ENCODE measurements around the gene CLTB.
A peak's percentile ranks its signal among the peaks of the same experiment; 100 is the strongest.

Gene CLTB

DNA sequence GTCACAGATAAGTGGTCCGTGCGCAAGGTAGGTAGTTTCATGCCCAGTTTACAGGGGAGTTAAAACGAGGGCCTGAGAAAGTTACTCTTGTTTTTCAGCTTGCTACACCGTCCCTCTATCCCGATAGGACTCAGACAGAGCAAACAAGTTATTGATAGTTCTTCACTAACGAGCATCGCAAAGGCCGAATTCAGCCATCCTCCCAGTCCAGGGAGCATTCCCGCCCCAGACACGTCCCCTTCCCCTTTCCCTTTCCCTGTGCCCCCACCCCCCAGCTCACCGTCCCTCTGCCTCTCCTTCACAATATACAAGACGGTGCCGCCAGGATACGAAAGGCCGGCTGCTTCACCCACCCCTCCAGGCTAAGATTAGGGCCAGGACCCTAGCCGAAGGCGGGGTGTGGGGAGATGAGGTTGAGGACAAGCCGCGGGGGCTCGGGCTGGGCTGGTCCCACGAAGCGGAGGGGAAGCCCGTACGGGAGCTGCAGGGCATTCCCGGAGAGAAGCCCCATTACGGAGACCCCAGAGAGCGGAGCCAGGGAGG, 55.4 kb downstream of the CLTB start:
- DNase-seq (ENCODE audit: low read depth in 1 of 2, low spot score in 1 of 2) = peak in 1 of 2 experiments; percentile 10
- no peak for TF ChIP-seq JUND (IDR thresholded peaks at IDR 0.05; ENCODE audit: low read depth)
- in situ Hi-C loops (cut with HindIII; ENCODE audit: low pct_unique_long_range_greater_than_20kb, low sequenced_read_pairs) = no loop called here

GRCh38 chr5:176359658-176360057, 56.7 kb downstream of the CLTB start:
- TF ChIP-seq JUND (IDR thresholded peaks at IDR 0.05; ENCODE audit: low read depth) = no peak
- in situ Hi-C loops (cut with HindIII; ENCODE audit: low pct_unique_long_range_greater_than_20kb, low sequenced_read_pairs) = no loop called here
- no peak for DNase-seq (ENCODE audit: low read depth in 1 of 2, low spot score in 1 of 2)

DNA sequence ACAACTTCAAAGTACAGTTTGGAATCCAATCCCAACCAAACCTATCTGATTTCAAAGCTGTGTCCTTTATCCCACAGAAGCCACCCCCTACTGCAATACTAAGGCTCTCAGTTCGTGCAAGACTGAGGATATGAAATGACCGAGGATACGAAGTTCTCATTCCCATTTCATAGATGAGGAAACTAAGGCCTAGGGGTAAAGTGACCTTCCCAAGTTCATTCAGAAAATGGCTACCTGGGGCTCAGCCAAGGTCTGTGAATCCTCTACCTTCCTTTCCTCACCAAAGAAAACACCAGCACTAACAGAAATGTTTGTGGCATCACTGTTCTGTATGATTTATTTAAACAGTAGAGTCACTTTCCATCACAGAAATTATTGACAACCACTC, 60.2 kb downstream of the CLTB start:
- in situ Hi-C loops (cut with HindIII; ENCODE audit: low pct_unique_long_range_greater_than_20kb, low sequenced_read_pairs) = no loop called here
- no peak for TF ChIP-seq JUND (IDR thresholded peaks at IDR 0.05; ENCODE audit: low read depth)
- no peak for DNase-seq (ENCODE audit: low read depth in 1 of 2, low spot score in 1 of 2)

- DNase-seq (ENCODE audit: low read depth in 1 of 2, low spot score in 1 of 2) = no peak
- in situ Hi-C loops (cut with HindIII; ENCODE audit: low pct_unique_long_range_greater_than_20kb, low sequenced_read_pairs) = no loop called here
- no peak for TF ChIP-seq JUND (IDR thresholded peaks at IDR 0.05; ENCODE audit: low read depth)
Measured at GRCh38 chr5:176355400-176356178, 60.8 kb downstream of the CLTB start.

DNA sequence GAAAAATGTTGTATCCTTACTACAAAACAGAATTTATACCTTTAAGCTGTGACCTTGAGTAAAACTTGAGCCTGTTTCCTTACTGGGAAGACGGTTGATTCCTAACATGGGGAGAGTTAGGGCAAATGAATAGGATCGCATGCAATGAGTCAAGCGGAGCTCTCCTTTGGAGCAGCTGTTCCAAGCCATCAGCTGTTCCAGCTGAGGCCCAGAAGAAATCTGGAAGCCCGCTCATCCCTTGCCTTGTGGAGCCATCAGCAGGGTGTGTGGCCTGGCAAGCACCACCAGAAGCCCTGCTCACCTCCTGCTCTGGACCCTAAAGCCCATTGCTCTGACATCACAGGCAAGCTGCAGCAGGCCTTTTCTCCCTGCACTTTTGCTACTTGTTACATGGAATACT, 62.8 kb downstream of the CLTB start:
- no peak for TF ChIP-seq JUND (IDR thresholded peaks at IDR 0.05; ENCODE audit: low read depth)
- DNase-seq (ENCODE audit: low read depth in 1 of 2, low spot score in 1 of 2) = no peak
- in situ Hi-C loops (cut with HindIII; ENCODE audit: low pct_unique_long_range_greater_than_20kb, low sequenced_read_pairs) = no loop called here

GRCh38 chr5:176352116-176352878, 64.0 kb downstream of the CLTB start:
- peak in 1 of 2 experiments; percentile 28 for DNase-seq (ENCODE audit: low read depth in 1 of 2, low spot score in 1 of 2)
- in situ Hi-C loops (cut with HindIII; ENCODE audit: low pct_unique_long_range_greater_than_20kb, low sequenced_read_pairs) = no loop called here
- TF ChIP-seq JUND (IDR thresholded peaks at IDR 0.05; ENCODE audit: low read depth) = no peak

GRCh38 chr5:176350416-176350815, 65.9 kb downstream of the CLTB start:
- no peak for DNase-seq (ENCODE audit: low read depth in 1 of 2, low spot score in 1 of 2)
- no peak for TF ChIP-seq JUND (IDR thresholded peaks at IDR 0.05; ENCODE audit: low read depth)
- in situ Hi-C loops (cut with HindIII; ENCODE audit: low pct_unique_long_range_greater_than_20kb, low sequenced_read_pairs) = no loop called here

GRCh38 chr5:176342766-176343458, 73.4 kb downstream of the CLTB start:
- no peak for TF ChIP-seq JUND (IDR thresholded peaks at IDR 0.05; ENCODE audit: low read depth)
- in situ Hi-C loops (cut with HindIII; ENCODE audit: low pct_unique_long_range_greater_than_20kb, low sequenced_read_pairs) = no loop called here
- no peak for DNase-seq (ENCODE audit: low read depth in 1 of 2, low spot score in 1 of 2)
